22Rv1 (cell line): ENCODE results near the gene CC2D2A.

Experiments used
- CTCF ChIP-seq: fragments of 450-650 bp; IDR thresholded peaks from 2 replicates; pipeline ENCODE4 v1.5.1; 2017; ENCODE audit warnings: mild to moderate bottlenecking
- ZFX ChIP-seq: fragments of 450-650 bp; IDR thresholded peaks from 2 replicates; pipeline ENCODE4 v1.6.1; 2017; ENCODE audit warnings: antibody characterized with exemption, borderline replicate concordance

GRCh38 chr4:15541941-15542340 lies 72.3 kb downstream of the CC2D2A start:
- no peak for TF ChIP-seq CTCF
- no peak for TF ChIP-seq ZFX
